HCT116 (cell line): ENCODE results near the gene ZNF107.

ENCODE experiments used
- CTCF ChIP-seq, 3 experiments: fragments of 200-600 bp in 1 of 3; sonication (generic) in 1 of 3; IDR thresholded peaks in 2 of 3; conservative IDR thresholded peaks in 1 of 3; 2 replicates each; pipeline ENCODE4 v1.5.1; 2012 to 2017; ENCODE audit warnings: low read depth in 2 of 3, low read length in 2 of 3, antibody characterized with exemption in 1 of 3, borderline replicate concordance in 1 of 3, control low read depth in 1 of 3, mild to moderate bottlenecking in 1 of 3, mixed read lengths in 1 of 3, mixed run types in 1 of 3, moderate library complexity in 1 of 3; ENCODE audit not compliant: insufficient read depth in 1 of 3
- EGR1 ChIP-seq: IDR thresholded peaks from 2 replicates; pipeline ENCODE4 v1.6.1; 2012; ENCODE audit warnings: low read depth
- POLR2A ChIP-seq: IDR thresholded peaks from 2 replicates; pipeline ENCODE4 v1.7.0; 2011; ENCODE audit warnings: borderline replicate concordance; ENCODE audit not compliant: insufficient read depth, insufficient read length; ENCODE audit errors: extremely low read depth
- SIN3A ChIP-seq: IDR thresholded peaks from 2 replicates; pipeline ENCODE4 v1.6.1; 2012; ENCODE audit warnings: low read depth

- TF ChIP-seq CTCF (IDR thresholded peaks at IDR 0.05 in 2 of 3, conservative IDR thresholded peaks at IDR 0.05 in 1 of 3; ENCODE audit: borderline replicate concordance in 1 of 3, insufficient read depth in 1 of 3, low read depth in 2 of 3, low read length in 2 of 3) = no peak
- TF ChIP-seq EGR1 = no peak
- TF ChIP-seq SIN3A = no peak
- no peak for TF ChIP-seq POLR2A
These were observed 23.1 kb downstream of the ZNF107 start for GRCh38 chr7:64688988-64689387.
